ENCODE results near the gene TP53I11. TPM values are rescaled to one million over a fixed set of nuclear protein-coding genes. Genes with fewer than 3 reads are reported as not detected.

TP53I11 gene
- total and polyA plus RNA-seq, 2 donors (not counting 3 experiments of a cell fraction or from before 2014, with no cell fraction given), result 31.5 to 79.4 TPM

DNA sequence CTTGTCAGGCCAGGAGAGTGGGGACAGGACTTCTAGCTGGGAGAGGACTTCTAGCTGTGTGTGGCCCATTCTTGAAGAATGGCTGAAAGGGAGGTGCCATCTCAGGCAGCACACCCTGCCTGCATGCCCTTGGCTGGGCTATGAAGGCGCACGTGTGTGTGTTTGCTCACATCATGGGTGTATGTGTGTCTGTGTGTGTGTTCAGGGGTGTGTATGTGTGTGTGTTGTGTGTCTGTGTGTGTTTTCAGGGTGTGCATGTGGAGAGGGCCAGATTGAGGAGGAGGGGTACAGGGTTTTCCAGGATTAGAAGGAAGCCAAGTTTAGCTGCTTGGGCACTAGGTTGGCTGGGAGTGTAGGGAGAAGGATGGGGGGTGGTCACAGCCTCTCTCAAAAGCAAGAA lies 16.6 kb downstream of the TP53I11 start:
- Histone ChIP-seq H4K20me1 (replicated peaks; ENCODE audit: control insufficient read depth, extremely low read depth, insufficient read depth, low read length) (no peaks in the 10 kb centered on the region), H3K4me3 (replicated peaks in 1 of 3; ENCODE audit: insufficient read depth in 1 of 3, low read depth in 1 of 3, low read length in 3 of 3) (no peak overlapping the region), H3K79me2 (ENCODE audit: control insufficient read depth, insufficient read depth, low read length) (no peaks in the 10 kb centered on the region), H3K36me3 (ENCODE audit: control insufficient read depth in 2 of 2, extremely low read depth in 1 of 2, insufficient read depth in 2 of 2, low read length in 2 of 2) (peaks cover 0 to 4% of the 10 kb centered on the region in 2 experiments), H3K9ac (replicated peaks; ENCODE audit: extremely low read depth, insufficient read depth, low read length) (no peak overlapping the region), H3K4me2 (ENCODE audit: insufficient read depth, low read length) (no peak overlapping the region), H3K27me3 (ENCODE audit: control insufficient read depth in 2 of 2, insufficient read depth in 2 of 2, low read length in 2 of 2) (no peaks in the 10 kb centered on the region), H3K9me3 (replicated peaks; ENCODE audit: control insufficient read depth, insufficient read depth, low read length) (no peaks in the 10 kb centered on the region), H3K4me1 (ENCODE audit: control insufficient read depth, extremely low read depth, insufficient read depth, low read length) (no peaks in the 10 kb centered on the region), H2AFZ (ENCODE audit: low read depth, low read length) (no peak overlapping the region), H3K9me1 (replicated peaks; ENCODE audit: control insufficient read depth, extremely low read depth, insufficient read depth, low read length) (no peaks in the 10 kb centered on the region), H3K27ac (ENCODE audit: insufficient read depth, low read depth, low read length) (no peak overlapping the region)
- TSS peak; percentile 60 for BruUV-seq (replicated peaks)
- dilution Hi-C loops (cut with MboI; ENCODE audit: extremely low pct_ligation_motif_present, low sequenced_read_pairs), result no loop called here
- TF ChIP-seq, protein P1, sequence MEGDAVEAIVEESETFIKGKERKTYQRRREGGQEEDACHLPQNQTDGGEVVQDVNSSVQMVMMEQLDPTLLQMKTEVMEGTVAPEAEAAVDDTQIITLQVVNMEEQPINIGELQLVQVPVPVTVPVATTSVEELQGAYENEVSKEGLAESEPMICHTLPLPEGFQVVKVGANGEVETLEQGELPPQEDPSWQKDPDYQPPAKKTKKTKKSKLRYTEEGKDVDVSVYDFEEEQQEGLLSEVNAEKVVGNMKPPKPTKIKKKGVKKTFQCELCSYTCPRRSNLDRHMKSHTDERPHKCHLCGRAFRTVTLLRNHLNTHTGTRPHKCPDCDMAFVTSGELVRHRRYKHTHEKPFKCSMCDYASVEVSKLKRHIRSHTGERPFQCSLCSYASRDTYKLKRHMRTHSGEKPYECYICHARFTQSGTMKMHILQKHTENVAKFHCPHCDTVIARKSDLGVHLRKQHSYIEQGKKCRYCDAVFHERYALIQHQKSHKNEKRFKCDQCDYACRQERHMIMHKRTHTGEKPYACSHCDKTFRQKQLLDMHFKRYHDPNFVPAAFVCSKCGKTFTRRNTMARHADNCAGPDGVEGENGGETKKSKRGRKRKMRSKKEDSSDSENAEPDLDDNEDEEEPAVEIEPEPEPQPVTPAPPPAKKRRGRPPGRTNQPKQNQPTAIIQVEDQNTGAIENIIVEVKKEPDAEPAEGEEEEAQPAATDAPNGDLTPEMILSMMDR (IDR thresholded peaks at IDR 0.05; ENCODE audit: extremely low read depth in 1 of 2, insufficient read depth in 1 of 2, low read depth in 1 of 2, low read length in 2 of 2), result no peak
- DNase-seq (ENCODE audit: low read depth, low spot score), result no peak
- intact Hi-C loops (cut with micrococcal nuclease), result no loop called here
- no peak for FAIRE-seq
- POLR2A ChIA-PET, result no interaction called here
- CTCF ChIA-PET, result interaction anchor here (24.5 kb wide), 1 partner anchor 168 kb away, joined by 1618 read pairs; no protein-coding TSS in a partner anchor

- Histone ChIP-seq H3K36me3 (ENCODE audit: control insufficient read depth in 2 of 2, extremely low read depth in 1 of 2, insufficient read depth in 2 of 2, low read length in 2 of 2) (peaks cover 0 to 4% of the 10 kb centered on the region in 2 experiments), H3K9me1 (replicated peaks; ENCODE audit: control insufficient read depth, extremely low read depth, insufficient read depth, low read length) (no peaks in the 10 kb centered on the region), H3K4me1 (ENCODE audit: control insufficient read depth, extremely low read depth, insufficient read depth, low read length) (no peaks in the 10 kb centered on the region), H3K9me3 (replicated peaks; ENCODE audit: control insufficient read depth, insufficient read depth, low read length) (no peaks in the 10 kb centered on the region), H4K20me1 (replicated peaks; ENCODE audit: control insufficient read depth, extremely low read depth, insufficient read depth, low read length) (no peaks in the 10 kb centered on the region), H3K4me3 (replicated peaks in 1 of 3; ENCODE audit: insufficient read depth in 1 of 3, low read depth in 1 of 3, low read length in 3 of 3) (no peak overlapping the region), H3K4me2 (ENCODE audit: insufficient read depth, low read length) (no peak overlapping the region), H3K9ac (replicated peaks; ENCODE audit: extremely low read depth, insufficient read depth, low read length) (no peak overlapping the region), H2AFZ (ENCODE audit: low read depth, low read length) (no peak overlapping the region), H3K27me3 (ENCODE audit: control insufficient read depth in 2 of 2, insufficient read depth in 2 of 2, low read length in 2 of 2) (no peaks in the 10 kb centered on the region), H3K27ac (ENCODE audit: insufficient read depth, low read depth, low read length) (no peak overlapping the region), H3K79me2 (ENCODE audit: control insufficient read depth, insufficient read depth, low read length) (no peaks in the 10 kb centered on the region)
- DNase-seq (ENCODE audit: low read depth, low spot score) (no peak), FAIRE-seq (no peak)
- TF ChIP-seq, protein P2, sequence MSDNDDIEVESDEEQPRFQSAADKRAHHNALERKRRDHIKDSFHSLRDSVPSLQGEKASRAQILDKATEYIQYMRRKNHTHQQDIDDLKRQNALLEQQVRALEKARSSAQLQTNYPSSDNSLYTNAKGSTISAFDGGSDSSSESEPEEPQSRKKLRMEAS (IDR thresholded peaks at IDR 0.05; ENCODE audit: insufficient read depth, insufficient read length), result no peak
- TF ChIP-seq, protein P1 (IDR thresholded peaks at IDR 0.05; ENCODE audit: extremely low read depth in 1 of 2, insufficient read depth in 1 of 2, low read depth in 1 of 2, low read length in 2 of 2), result no peak
- no peak for TF ChIP-seq GATA2 (IDR thresholded peaks at IDR 0.05; ENCODE audit: insufficient read depth, insufficient read length, low read depth, low read length)
- ChIA-PET CTCF (interaction anchor here (0.7 to 24.5 kb wide), 7 partner anchors 16 to 374 kb away, joined by 3 to 1618 read pairs (median 3); no protein-coding TSS in a partner anchor), POLR2A (no interaction called here)
- dilution Hi-C loops (cut with MboI; ENCODE audit: extremely low pct_ligation_motif_present, low sequenced_read_pairs), result no loop called here
- no TSS peak for BruUV-seq (replicated peaks)
- intact Hi-C loops (cut with micrococcal nuclease), result no loop called here
Observed at GRCh38 chr11:44931466-44931865, 19.2 kb downstream of the TP53I11 start.

Measured in endothelial cell of umbilical vein (primary cell).